ENCODE data around the gene DGKB.

The DGKB gene

GRCh38 chr7:14430926-14431325 is 471.6 kb downstream of the DGKB start:
- Histone ChIP-seq H3K4me1 (ENCODE audit: insufficient read depth, insufficient read length) (no peaks in the 10 kb centered on the region), H3K4me3 (ENCODE audit: insufficient read length, low read depth) (no peak overlapping the region), H3K9ac (ENCODE audit: insufficient read length, low read depth) (no peak overlapping the region), H3K9me3 (ENCODE audit: insufficient read depth, low read length) (no peaks in the 10 kb centered on the region), H3K27me3 (ENCODE audit: insufficient read depth, insufficient read length) (no peaks in the 10 kb centered on the region), H3K36me3 (ENCODE audit: insufficient read depth, insufficient read length, low read length) (no peaks in the 10 kb centered on the region)
- peak; percentile 5 for DNase-seq (ENCODE audit: low read depth, low spot score)
- TF ChIP-seq YY1 (IDR thresholded peaks at IDR 0.05; ENCODE audit: insufficient read depth, insufficient read length) (no peak), ZNF274 (IDR thresholded peaks at IDR 0.05; ENCODE audit: low read depth, low read length) (no peak), SUZ12 (IDR thresholded peaks at IDR 0.05; ENCODE audit: extremely low read depth, insufficient read depth, insufficient read length) (no peak)

- no peaks in the 10 kb centered on the region for H3K9me3 ChIP-seq (ENCODE audit: insufficient read depth, low read length)
- H3K27me3 ChIP-seq (ENCODE audit: insufficient read depth, insufficient read length): no peaks in the 10 kb centered on the region
- no peaks in the 10 kb centered on the region for H3K4me1 ChIP-seq (ENCODE audit: insufficient read depth, insufficient read length)
- TF ChIP-seq SUZ12 (IDR thresholded peaks at IDR 0.05; ENCODE audit: extremely low read depth, insufficient read depth, insufficient read length) (no peak), ZNF274 (IDR thresholded peaks at IDR 0.05; ENCODE audit: low read depth, low read length) (no peak), YY1 (IDR thresholded peaks at IDR 0.05; ENCODE audit: insufficient read depth, insufficient read length) (no peak)
- DNase-seq (ENCODE audit: low read depth, low spot score): no peak
- H3K4me3 ChIP-seq (ENCODE audit: insufficient read length, low read depth): no peak overlapping the region
- H3K36me3 ChIP-seq (ENCODE audit: insufficient read depth, insufficient read length, low read length): no peaks in the 10 kb centered on the region
- H3K9ac ChIP-seq (ENCODE audit: insufficient read length, low read depth): no peak overlapping the region
Measured at GRCh38 chr7:14425559-14425958, 477.0 kb downstream of the DGKB start.

GRCh38 chr7:14424675-14425074 is 477.9 kb downstream of the DGKB start:
- TF ChIP-seq ZNF274 (IDR thresholded peaks at IDR 0.05; ENCODE audit: low read depth, low read length) (no peak), YY1 (IDR thresholded peaks at IDR 0.05; ENCODE audit: insufficient read depth, insufficient read length) (no peak), SUZ12 (IDR thresholded peaks at IDR 0.05; ENCODE audit: extremely low read depth, insufficient read depth, insufficient read length) (no peak)
- no peak for DNase-seq (ENCODE audit: low read depth, low spot score)
- no peaks in the 10 kb centered on the region for H3K4me1 ChIP-seq (ENCODE audit: insufficient read depth, insufficient read length)
- no peaks in the 10 kb centered on the region for H3K27me3 ChIP-seq (ENCODE audit: insufficient read depth, insufficient read length)
- no peaks in the 10 kb centered on the region for H3K36me3 ChIP-seq (ENCODE audit: insufficient read depth, insufficient read length, low read length)
- no peak overlapping the region for H3K9ac ChIP-seq (ENCODE audit: insufficient read length, low read depth)
- no peak overlapping the region for H3K4me3 ChIP-seq (ENCODE audit: insufficient read length, low read depth)
- H3K9me3 ChIP-seq (ENCODE audit: insufficient read depth, low read length): no peaks in the 10 kb centered on the region

- Histone ChIP-seq H3K9me3 (ENCODE audit: insufficient read depth, low read length) (no peaks in the 10 kb centered on the region), H3K4me3 (ENCODE audit: insufficient read length, low read depth) (no peak overlapping the region), H3K9ac (ENCODE audit: insufficient read length, low read depth) (no peak overlapping the region), H3K4me1 (ENCODE audit: insufficient read depth, insufficient read length) (no peaks in the 10 kb centered on the region), H3K27me3 (ENCODE audit: insufficient read depth, insufficient read length) (no peaks in the 10 kb centered on the region), H3K36me3 (ENCODE audit: insufficient read depth, insufficient read length, low read length) (no peaks in the 10 kb centered on the region)
- no peak for DNase-seq (ENCODE audit: low read depth, low spot score)
- TF ChIP-seq SUZ12 (IDR thresholded peaks at IDR 0.05; ENCODE audit: extremely low read depth, insufficient read depth, insufficient read length) (no peak), YY1 (IDR thresholded peaks at IDR 0.05; ENCODE audit: insufficient read depth, insufficient read length) (no peak), ZNF274 (IDR thresholded peaks at IDR 0.05; ENCODE audit: low read depth, low read length) (no peak)
Measured at GRCh38 chr7:14420768-14421167, 481.8 kb downstream of the DGKB start.

GRCh38 chr7:14419531-14419930 is 483.0 kb downstream of the DGKB start:
- H3K9me3 ChIP-seq (ENCODE audit: insufficient read depth, low read length): no peaks in the 10 kb centered on the region
- TF ChIP-seq ZNF274 (IDR thresholded peaks at IDR 0.05; ENCODE audit: low read depth, low read length) (no peak), YY1 (IDR thresholded peaks at IDR 0.05; ENCODE audit: insufficient read depth, insufficient read length) (no peak)
- H3K27me3 ChIP-seq (ENCODE audit: insufficient read depth, insufficient read length): no peaks in the 10 kb centered on the region
- H3K4me1 ChIP-seq (ENCODE audit: insufficient read depth, insufficient read length): no peaks in the 10 kb centered on the region
- H3K9ac ChIP-seq (ENCODE audit: insufficient read length, low read depth): no peak overlapping the region
- DNase-seq (ENCODE audit: low read depth, low spot score): no peak
- H3K36me3 ChIP-seq (ENCODE audit: insufficient read depth, insufficient read length, low read length): no peaks in the 10 kb centered on the region
- no peak overlapping the region for H3K4me3 ChIP-seq (ENCODE audit: insufficient read length, low read depth)

DNA sequence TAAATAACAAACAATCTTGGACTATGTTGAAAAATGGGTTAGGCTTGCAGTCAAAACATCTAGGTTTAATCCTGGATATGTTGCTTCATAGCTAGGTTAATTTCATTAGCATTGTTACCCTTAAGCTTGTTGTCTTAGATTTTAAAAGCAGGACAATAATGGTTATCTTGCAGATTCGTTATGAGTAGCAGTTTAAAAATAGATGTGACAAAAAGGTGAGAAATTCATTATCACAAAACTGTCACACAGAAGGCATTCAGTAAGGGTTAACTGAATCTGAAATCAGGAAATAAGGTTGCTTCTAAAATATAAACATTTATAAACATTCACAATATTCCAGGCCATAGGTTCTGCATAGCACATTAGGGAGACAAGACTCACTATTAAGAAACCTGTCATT is 483.9 kb downstream of the DGKB start:
- Histone ChIP-seq H3K36me3 (ENCODE audit: insufficient read depth, insufficient read length, low read length) (no peaks in the 10 kb centered on the region), H3K4me1 (ENCODE audit: insufficient read depth, insufficient read length) (no peaks in the 10 kb centered on the region), H3K4me3 (ENCODE audit: insufficient read length, low read depth) (no peak overlapping the region), H3K27me3 (ENCODE audit: insufficient read depth, insufficient read length) (no peaks in the 10 kb centered on the region), H3K9me3 (ENCODE audit: insufficient read depth, low read length) (no peaks in the 10 kb centered on the region), H3K9ac (ENCODE audit: insufficient read length, low read depth) (no peak overlapping the region)
- DNase-seq (ENCODE audit: low read depth, low spot score): no peak
- no peak for TF ChIP-seq YY1 (IDR thresholded peaks at IDR 0.05; ENCODE audit: insufficient read depth, insufficient read length)

GRCh38 chr7:14414274-14414986 is 488.1 kb downstream of the DGKB start:
- Histone ChIP-seq H3K9ac (ENCODE audit: insufficient read length, low read depth) (no peak overlapping the region), H3K27me3 (ENCODE audit: insufficient read depth, insufficient read length) (no peaks in the 10 kb centered on the region), H3K4me3 (ENCODE audit: insufficient read length, low read depth) (no peak overlapping the region), H3K4me1 (ENCODE audit: insufficient read depth, insufficient read length) (no peaks in the 10 kb centered on the region), H3K36me3 (ENCODE audit: insufficient read depth, insufficient read length, low read length) (no peaks in the 10 kb centered on the region), H3K9me3 (ENCODE audit: insufficient read depth, low read length) (no peaks in the 10 kb centered on the region)
- TF ChIP-seq YY1 (IDR thresholded peaks at IDR 0.05; ENCODE audit: insufficient read depth, insufficient read length) (no peak), SUZ12 (IDR thresholded peaks at IDR 0.05; ENCODE audit: extremely low read depth, insufficient read depth, insufficient read length) (no peak), ZNF274 (IDR thresholded peaks at IDR 0.05; ENCODE audit: low read depth, low read length) (no peak)
- no peak for DNase-seq (ENCODE audit: low read depth, low spot score)

All from NT2/D1 (cell line).